ENCODE measurements around the gene NUDC. TPM values are rescaled to one million over a fixed set of nuclear protein-coding genes. Genes with fewer than 3 reads are reported as not detected.

NUDC gene
- total and polyA plus RNA-seq, 2 of the 13 experiments (the other 11 are each of a cell fraction or from before 2014, with no cell fraction given): 34.7 to 104 TPM

DNA sequence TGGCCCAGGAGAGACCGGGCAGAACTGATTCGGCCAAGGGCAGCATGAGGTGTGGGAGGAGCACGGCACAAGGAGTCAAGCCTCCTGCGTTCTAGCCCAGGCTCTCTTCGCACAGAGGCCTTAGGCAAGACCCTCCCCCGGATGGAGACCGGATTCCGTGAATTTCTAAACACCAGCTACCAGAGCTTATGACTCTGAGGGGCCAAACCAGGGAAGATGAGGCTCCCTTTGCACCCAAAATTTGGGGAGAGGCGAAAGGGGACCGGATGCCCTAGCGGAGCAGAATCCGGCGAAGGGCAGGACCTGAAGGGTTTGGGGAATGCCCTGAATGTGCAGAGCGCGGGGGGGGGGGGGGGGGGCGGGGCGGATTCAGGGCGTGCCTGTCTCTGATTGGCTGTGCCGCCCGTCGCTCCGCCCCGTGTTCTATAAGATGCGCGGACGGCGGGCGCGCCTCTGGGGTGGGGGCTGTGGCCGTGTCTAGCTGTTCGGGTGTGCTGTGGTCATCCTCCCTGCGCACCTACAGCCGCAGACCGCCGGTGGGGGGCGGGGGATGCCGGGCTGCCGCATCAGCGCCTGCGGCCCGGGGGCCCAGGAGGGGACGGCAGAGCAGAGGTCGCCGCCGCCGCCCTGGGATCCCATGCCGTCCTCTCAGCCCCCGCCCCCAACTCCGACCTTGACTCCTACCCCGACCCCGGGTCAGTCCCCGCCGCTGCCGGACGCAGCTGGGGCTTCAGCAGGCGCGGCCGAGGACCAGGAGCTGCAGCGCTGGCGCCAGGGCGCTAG lies 71.9 kb downstream of the NUDC start, which contains the start of gene TRNP1 (continued):
- TF ChIP-seq, protein P1, sequence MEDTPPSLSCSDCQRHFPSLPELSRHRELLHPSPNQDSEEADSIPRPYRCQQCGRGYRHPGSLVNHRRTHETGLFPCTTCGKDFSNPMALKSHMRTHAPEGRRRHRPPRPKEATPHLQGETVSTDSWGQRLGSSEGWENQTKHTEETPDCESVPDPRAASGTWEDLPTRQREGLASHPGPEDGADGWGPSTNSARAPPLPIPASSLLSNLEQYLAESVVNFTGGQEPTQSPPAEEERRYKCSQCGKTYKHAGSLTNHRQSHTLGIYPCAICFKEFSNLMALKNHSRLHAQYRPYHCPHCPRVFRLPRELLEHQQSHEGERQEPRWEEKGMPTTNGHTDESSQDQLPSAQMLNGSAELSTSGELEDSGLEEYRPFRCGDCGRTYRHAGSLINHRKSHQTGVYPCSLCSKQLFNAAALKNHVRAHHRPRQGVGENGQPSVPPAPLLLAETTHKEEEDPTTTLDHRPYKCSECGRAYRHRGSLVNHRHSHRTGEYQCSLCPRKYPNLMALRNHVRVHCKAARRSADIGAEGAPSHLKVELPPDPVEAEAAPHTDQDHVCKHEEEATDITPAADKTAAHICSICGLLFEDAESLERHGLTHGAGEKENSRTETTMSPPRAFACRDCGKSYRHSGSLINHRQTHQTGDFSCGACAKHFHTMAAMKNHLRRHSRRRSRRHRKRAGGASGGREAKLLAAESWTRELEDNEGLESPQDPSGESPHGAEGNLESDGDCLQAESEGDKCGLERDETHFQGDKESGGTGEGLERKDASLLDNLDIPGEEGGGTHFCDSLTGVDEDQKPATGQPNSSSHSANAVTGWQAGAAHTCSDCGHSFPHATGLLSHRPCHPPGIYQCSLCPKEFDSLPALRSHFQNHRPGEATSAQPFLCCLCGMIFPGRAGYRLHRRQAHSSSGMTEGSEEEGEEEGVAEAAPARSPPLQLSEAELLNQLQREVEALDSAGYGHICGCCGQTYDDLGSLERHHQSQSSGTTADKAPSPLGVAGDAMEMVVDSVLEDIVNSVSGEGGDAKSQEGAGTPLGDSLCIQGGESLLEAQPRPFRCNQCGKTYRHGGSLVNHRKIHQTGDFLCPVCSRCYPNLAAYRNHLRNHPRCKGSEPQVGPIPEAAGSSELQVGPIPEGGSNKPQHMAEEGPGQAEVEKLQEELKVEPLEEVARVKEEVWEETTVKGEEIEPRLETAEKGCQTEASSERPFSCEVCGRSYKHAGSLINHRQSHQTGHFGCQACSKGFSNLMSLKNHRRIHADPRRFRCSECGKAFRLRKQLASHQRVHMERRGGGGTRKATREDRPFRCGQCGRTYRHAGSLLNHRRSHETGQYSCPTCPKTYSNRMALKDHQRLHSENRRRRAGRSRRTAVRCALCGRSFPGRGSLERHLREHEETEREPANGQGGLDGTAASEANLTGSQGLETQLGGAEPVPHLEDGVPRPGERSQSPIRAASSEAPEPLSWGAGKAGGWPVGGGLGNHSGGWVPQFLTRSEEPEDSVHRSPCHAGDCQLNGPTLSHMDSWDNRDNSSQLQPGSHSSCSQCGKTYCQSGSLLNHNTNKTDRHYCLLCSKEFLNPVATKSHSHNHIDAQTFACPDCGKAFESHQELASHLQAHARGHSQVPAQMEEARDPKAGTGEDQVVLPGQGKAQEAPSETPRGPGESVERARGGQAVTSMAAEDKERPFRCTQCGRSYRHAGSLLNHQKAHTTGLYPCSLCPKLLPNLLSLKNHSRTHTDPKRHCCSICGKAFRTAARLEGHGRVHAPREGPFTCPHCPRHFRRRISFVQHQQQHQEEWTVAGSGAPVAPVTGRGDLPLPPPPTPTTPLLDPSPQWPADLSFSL (CRISPR knock-in tag; IDR thresholded peaks at IDR 0.05): no peak; the same call in 1 of the 2 replicates
- TF ChIP-seq ZNF251 (CRISPR knock-in tag; IDR thresholded peaks at IDR 0.05) (no peak), DPF2 (CRISPR knock-in tag; IDR thresholded peaks at IDR 0.05; ENCODE audit: borderline replicate concordance, low read depth) (no peak), ZNF101 (CRISPR knock-in tag; IDR thresholded peaks at IDR 0.05; ENCODE audit: borderline replicate concordance, low read depth) (no peak), ZNF580 (CRISPR knock-in tag; IDR thresholded peaks at IDR 0.05; ENCODE audit: borderline replicate concordance, low read depth) (peak; percentile 94; the same call in 1 of the 2 replicates), RFX3 (CRISPR knock-in tag; IDR thresholded peaks at IDR 0.05) (no peak), TMF1 (CRISPR knock-in tag; IDR thresholded peaks at IDR 0.05; ENCODE audit: low read depth) (peak; percentile 76; the same call in 1 of the 2 replicates), ZSCAN29 (CRISPR knock-in tag; conservative IDR thresholded peaks at IDR 0.05) (no peak; the same call in 1 of the 2 replicates), IKZF1 (IDR thresholded peaks at IDR 0.05) (no peak), SRF (IDR thresholded peaks at IDR 0.05; ENCODE audit: low read depth, low read length) (no peak), SPEN (CRISPR knock-in tag; IDR thresholded peaks at IDR 0.05; ENCODE audit: low read depth) (peak; percentile 83), PAWR (CRISPR knock-in tag; IDR thresholded peaks at IDR 0.05; ENCODE audit: borderline replicate concordance) (no peak), TAF15 (IDR thresholded peaks at IDR 0.05; ENCODE audit: low read depth, low read length, poor library complexity, severe bottlenecking) (peak; percentile 66), ZBTB38 (CRISPR knock-in tag; IDR thresholded peaks at IDR 0.05) (peak; percentile 39; the same call in 1 of the 2 replicates), SOX5 (CRISPR knock-in tag; IDR thresholded peaks at IDR 0.05; ENCODE audit: borderline replicate concordance) (peak; percentile 72; the same call in 1 of the 2 replicates)
- TF ChIP-seq, protein P2, sequence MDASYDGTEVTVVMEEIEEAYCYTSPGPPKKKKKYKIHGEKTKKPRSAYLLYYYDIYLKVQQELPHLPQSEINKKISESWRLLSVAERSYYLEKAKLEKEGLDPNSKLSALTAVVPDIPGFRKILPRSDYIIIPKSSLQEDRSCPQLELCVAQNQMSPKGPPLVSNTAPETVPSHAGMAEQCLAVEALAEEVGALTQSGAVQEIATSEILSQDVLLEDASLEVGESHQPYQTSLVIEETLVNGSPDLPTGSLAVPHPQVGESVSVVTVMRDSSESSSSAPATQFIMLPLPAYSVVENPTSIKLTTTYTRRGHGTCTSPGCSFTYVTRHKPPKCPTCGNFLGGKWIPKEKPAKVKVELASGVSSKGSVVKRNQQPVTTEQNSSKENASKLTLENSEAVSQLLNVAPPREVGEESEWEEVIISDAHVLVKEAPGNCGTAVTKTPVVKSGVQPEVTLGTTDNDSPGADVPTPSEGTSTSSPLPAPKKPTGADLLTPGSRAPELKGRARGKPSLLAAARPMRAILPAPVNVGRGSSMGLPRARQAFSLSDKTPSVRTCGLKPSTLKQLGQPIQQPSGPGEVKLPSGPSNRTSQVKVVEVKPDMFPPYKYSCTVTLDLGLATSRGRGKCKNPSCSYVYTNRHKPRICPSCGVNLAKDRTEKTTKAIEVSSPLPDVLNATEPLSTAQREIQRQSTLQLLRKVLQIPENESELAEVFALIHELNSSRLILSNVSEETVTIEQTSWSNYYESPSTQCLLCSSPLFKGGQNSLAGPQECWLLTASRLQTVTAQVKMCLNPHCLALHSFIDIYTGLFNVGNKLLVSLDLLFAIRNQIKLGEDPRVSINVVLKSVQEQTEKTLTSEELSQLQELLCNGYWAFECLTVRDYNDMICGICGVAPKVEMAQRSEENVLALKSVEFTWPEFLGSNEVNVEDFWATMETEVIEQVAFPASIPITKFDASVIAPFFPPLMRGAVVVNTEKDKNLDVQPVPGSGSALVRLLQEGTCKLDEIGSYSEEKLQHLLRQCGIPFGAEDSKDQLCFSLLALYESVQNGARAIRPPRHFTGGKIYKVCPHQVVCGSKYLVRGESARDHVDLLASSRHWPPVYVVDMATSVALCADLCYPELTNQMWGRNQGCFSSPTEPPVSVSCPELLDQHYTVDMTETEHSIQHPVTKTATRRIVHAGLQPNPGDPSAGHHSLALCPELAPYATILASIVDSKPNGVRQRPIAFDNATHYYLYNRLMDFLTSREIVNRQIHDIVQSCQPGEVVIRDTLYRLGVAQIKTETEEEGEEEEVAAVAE (CRISPR knock-in tag; IDR thresholded peaks at IDR 0.05; ENCODE audit: borderline replicate concordance): no peak

Measured in HepG2 (cell line).